GM10266 (cell line): ENCODE measurements around the gene SMAD4.

Source experiments
- DNase-seq: peaks from one replicate; pipeline ENCODE4 v3.0.0; 2012; ENCODE audit errors: extremely low spot score
- TF ChIP-seq, protein P1 (sequence below): IDR thresholded peaks from 2 replicates; pipeline ENCODE4 v1.5.1; 2012; ENCODE audit warnings: mild to moderate bottlenecking, low read depth; ENCODE audit not compliant: control insufficient read depth, insufficient read depth; ENCODE audit errors: missing control alignments

The SMAD4 gene

GRCh38 chr18:51021226-51021965, 8.6 kb upstream of the SMAD4 start:
- TF ChIP-seq, protein P1, sequence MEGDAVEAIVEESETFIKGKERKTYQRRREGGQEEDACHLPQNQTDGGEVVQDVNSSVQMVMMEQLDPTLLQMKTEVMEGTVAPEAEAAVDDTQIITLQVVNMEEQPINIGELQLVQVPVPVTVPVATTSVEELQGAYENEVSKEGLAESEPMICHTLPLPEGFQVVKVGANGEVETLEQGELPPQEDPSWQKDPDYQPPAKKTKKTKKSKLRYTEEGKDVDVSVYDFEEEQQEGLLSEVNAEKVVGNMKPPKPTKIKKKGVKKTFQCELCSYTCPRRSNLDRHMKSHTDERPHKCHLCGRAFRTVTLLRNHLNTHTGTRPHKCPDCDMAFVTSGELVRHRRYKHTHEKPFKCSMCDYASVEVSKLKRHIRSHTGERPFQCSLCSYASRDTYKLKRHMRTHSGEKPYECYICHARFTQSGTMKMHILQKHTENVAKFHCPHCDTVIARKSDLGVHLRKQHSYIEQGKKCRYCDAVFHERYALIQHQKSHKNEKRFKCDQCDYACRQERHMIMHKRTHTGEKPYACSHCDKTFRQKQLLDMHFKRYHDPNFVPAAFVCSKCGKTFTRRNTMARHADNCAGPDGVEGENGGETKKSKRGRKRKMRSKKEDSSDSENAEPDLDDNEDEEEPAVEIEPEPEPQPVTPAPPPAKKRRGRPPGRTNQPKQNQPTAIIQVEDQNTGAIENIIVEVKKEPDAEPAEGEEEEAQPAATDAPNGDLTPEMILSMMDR: no peak
- no peak for DNase-seq

- no peak for DNase-seq
- TF ChIP-seq, protein P1: no peak
Observed at GRCh38 chr18:51025512-51025911, 4.5 kb upstream of the SMAD4 start.

- DNase-seq: peak; percentile 18
- TF ChIP-seq, protein P1: peak; percentile 15
Observed at GRCh38 chr18:51028201-51028805, 1.7 kb upstream of the SMAD4 start.

- DNase-seq: no peak
- TF ChIP-seq, protein P1: no peak
Observed at GRCh38 chr18:51029378-51029693, 677 bp upstream of the SMAD4 start.

DNA sequence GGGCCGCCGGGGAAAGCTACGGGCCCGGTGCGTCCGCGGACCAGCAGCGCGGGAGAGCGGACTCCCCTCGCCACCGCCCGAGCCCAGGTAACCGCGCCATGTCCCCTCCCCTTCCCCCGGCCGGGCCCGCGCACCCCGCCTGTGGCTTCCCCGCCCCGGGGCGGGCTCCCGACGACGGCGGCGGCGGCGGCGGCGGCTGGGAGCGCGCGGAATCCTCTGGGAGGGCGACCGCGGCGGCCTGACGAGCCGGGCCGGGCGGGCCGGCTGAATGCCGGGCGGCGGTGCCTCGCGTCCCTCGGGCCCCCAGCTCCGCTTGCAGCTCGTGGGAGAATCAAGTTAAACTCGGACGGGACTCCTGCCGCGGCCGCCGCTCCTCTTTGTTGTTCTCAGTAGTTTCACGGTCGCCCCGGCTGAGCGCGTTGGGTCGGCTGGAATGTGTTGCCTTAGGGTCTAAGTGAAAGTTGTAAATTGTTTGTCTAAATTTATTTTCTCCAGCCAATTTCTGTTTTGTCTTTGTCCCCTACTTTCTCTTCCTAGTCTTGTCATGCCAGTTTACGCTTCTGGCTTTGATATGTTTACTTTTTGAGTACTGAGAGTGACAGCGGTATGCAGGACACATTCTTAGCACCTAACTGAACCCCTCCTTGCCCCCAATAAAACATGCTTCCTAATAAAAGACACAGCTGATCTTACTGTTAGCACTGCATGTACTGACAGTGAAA, 685 bp downstream of the SMAD4 start:
- TF ChIP-seq, protein P1: no peak
- DNase-seq: peak; percentile 83

DNA sequence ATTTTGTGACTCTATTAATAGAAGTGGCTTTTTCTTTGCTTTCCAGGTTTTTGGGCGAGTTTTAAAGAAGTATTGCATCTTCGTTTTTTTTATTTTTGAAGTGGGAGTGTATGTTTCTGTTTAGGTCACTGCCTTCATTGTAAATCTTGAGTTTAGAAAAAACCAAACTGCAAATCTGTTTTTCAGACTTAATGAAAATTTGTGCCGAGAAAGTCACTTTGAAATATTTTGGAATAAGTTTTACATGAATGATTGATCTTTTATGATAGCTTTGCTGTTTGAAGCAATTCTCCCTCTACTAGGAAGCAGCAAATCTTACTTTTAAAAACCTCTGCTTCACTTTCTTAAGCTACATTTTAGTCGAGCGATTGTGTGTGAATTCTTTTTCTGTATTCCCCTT, 2.2 kb downstream of the SMAD4 start:
- TF ChIP-seq, protein P1: no peak
- no peak for DNase-seq

GRCh38 chr18:51037230-51037629, 7.2 kb downstream of the SMAD4 start:
- DNase-seq: no peak

More at GRCh38 chr18:51037230-51037629, 7.2 kb downstream of the SMAD4 start:
- TF ChIP-seq, protein P1: no peak
